Upper lobe of left lung (tissue), 4 donors: ENCODE results near the gene TPH1.

Experiments
- POLR2AphosphoS5 ChIP-seq, 2 donors: sonication (generic); formaldehyde crosslinking; IDR thresholded peaks; one replicate each; pipeline ENCODE4 v1.5.1; 2017; ENCODE audit warnings: antibody characterized with exemption in 2 of 2
- TF ChIP-seq, protein P1 (sequence below), 6 experiments: fragments of 450-650 bp in 4 of 6; fragments of 200-600 bp in 2 of 6; sonication (generic) in 2 of 6; IDR thresholded peaks; one replicate each; pipeline ENCODE4 v1.5.1; 2016 to 2019; ENCODE audit warnings: antibody characterized with exemption in 6 of 6

DNA sequence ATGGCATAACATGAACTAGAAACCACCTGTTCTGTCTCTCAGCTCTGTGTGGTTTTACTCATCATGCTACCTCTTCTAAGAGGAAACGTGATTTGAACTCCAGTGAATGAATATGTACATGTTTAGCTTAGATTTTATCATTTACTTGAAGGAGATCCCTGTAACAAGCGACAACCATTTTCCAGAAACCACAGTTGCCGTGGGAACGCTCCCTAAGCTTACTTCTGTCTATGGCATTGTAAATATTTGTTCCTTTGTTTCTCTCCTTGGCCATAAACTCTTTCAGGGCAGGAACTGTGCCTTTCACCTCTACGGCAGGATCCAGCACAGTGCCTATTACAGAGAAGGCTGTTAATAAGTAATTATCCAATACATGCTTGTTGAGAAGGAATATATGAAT is 17.1 kb upstream of the TPH1 start:
- TF ChIP-seq, protein P1, sequence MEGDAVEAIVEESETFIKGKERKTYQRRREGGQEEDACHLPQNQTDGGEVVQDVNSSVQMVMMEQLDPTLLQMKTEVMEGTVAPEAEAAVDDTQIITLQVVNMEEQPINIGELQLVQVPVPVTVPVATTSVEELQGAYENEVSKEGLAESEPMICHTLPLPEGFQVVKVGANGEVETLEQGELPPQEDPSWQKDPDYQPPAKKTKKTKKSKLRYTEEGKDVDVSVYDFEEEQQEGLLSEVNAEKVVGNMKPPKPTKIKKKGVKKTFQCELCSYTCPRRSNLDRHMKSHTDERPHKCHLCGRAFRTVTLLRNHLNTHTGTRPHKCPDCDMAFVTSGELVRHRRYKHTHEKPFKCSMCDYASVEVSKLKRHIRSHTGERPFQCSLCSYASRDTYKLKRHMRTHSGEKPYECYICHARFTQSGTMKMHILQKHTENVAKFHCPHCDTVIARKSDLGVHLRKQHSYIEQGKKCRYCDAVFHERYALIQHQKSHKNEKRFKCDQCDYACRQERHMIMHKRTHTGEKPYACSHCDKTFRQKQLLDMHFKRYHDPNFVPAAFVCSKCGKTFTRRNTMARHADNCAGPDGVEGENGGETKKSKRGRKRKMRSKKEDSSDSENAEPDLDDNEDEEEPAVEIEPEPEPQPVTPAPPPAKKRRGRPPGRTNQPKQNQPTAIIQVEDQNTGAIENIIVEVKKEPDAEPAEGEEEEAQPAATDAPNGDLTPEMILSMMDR (IDR thresholded peaks at IDR 0.05): no peak
- TF ChIP-seq POLR2AphosphoS5 (IDR thresholded peaks at IDR 0.05): no peak
